Kidney tubule cell (primary cell): ENCODE data around the gene DCAF12.
A peak's percentile ranks its signal among the peaks of the same experiment; 100 is the strongest.
"Not testable (repeated sequence)": the region's sequence is repeated elsewhere in the genome, so short reads cannot be mapped to it uniquely, and the experiment has no call there.

ENCODE experiments used
- DNase-seq: peaks from one replicate; pipeline ENCODE4 v3.0.0-alpha.2; 2018; ENCODE audit warnings: low spot score

DCAF12 gene

DNA sequence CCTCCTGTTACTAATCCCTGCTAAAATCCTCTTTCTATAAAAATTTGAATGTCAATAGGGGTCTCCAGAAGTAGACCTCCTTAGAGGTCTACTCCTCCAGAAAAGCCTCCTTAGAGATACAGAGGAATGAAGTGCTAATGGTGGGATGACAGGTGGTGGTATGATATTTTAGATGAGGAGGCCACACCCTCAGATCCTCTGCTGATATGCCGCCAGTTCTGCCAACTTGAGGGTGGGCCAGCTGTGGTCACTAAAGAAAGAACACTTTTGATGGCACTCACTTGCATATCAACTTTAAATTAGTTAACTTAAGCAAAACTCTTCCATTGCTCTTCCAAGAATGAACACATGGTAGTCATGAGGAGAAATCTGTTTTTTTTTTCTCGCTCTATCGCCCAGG lies 61.0 kb downstream of the DCAF12 start:
- no peak for DNase-seq

DNA sequence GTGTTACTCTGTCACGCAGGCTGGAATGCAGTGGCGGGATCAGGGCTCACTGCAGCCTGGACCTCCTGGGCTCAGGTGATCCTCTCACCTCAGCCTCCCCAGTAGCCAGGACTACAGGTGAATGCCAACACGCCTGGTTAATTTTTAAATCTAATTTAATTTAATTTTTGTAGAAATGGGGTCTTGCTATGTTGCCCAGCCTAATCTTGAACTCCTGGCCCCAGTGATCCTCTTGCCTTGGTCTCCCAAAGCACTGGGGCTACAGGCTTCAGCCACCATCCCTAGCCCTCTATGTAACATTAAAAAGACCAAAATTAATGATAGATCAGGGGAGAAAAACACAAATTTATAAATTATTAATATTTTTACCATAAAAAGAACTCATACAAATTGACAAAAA lies 66.5 kb downstream of the DCAF12 start:
- no peak for DNase-seq

DNA sequence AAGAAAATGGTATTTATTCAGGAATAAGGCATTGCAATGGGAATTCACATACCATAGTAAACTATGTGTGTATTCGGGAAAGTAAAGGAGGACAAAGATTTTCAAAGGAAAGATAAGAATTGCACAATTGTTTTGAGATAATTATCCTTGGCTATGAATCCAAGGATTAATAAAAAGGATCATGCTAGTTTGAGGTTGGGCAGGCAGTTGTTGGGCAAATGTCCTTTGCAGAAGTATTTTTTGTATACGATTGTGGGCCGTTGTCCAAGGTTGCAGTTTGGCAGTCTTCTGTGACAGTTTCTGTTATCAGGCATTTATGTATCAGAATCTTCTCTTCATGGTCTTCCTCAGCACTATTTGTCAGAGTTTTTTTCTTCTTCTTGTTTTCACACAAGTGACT lies 67.2 kb downstream of the DCAF12 start:
- no peak for DNase-seq

DNA sequence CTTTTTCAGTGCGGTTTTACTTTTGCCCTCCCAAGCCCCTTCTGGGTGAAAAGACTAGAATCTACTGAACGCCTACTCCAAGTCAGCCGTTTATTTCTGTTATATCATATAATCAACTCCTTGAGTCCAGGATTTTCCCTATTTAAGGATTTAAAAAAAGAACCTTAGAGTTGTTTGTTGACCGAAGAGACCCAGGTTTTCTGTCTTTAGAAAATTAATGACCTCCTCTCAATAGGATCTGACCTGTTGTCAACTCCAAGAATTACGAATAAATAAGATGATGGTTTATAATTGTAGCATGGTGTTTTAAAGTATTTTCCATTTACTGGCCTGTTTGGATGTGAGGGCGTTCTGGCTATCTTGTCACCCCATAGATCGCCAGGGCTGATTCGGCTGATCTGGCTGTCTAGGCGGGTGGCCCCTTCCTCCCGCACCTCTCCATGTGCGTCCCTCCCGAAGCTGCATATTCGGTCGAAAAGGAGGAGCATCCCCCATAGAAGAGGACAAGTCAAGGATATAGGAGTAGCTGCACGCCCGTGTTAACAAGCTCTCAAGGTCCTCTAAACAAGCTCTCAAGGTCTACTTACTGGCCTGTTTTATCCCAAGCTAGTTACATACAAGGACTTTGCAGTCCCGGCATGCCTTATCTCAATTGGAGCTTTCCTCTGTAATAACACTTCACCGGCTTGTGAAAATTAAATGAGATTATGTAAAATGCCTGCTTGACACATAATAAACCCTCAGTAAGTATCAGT lies 76.7 kb downstream of the DCAF12 start:
- DNase-seq, result no peak

DNA sequence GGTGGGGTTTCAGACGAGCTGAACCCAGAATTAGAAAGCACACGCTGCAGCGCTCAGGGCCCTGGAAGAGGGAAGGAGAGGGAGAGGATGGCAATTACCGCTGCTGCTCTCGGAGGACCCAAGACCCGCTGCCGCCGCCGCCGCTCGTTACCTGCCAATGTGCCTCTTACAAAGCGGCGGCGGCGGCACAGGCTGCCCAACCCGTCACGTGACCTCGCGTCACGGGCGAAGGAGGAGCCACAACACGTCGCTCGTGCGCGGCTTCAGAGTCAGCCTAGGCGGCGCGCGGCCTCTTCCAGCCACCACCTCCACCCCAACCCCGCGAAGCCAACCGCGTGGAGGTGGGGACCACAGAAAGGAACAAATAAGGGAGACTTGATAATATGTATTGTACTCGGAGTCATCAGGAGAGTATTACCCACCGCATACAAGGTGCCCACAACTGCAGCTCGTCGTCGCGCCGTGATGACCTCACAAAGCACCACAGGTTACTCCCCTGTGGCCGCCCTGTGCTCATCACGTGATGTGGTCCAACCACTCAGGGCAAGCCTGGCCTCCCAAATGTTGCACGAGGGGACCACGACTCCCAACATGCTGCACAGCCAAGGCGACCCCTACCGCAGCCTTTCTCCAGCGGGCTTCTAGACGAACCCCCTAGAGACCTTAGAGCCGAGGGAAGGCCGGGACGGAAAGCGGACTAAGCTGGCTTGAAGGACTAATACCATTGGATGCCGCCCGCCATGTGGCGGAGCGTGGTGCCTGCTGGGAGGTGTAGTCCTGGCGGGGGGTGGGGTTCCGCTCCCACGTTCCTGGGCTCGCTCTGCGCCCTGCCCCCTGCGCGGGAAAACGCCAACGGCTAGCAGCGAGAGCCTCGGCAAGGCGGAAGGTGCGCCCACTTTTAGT lies 77.5 kb downstream of the DCAF12 start, which contains the start of gene UBAP2:
TSS of gene UBAP2 (minus strand) at position 161 of the 903 bp plus-strand sequence. CDS start 31,739 bp downstream, outside the sequence.
- peak; percentile 97 for DNase-seq

DNA sequence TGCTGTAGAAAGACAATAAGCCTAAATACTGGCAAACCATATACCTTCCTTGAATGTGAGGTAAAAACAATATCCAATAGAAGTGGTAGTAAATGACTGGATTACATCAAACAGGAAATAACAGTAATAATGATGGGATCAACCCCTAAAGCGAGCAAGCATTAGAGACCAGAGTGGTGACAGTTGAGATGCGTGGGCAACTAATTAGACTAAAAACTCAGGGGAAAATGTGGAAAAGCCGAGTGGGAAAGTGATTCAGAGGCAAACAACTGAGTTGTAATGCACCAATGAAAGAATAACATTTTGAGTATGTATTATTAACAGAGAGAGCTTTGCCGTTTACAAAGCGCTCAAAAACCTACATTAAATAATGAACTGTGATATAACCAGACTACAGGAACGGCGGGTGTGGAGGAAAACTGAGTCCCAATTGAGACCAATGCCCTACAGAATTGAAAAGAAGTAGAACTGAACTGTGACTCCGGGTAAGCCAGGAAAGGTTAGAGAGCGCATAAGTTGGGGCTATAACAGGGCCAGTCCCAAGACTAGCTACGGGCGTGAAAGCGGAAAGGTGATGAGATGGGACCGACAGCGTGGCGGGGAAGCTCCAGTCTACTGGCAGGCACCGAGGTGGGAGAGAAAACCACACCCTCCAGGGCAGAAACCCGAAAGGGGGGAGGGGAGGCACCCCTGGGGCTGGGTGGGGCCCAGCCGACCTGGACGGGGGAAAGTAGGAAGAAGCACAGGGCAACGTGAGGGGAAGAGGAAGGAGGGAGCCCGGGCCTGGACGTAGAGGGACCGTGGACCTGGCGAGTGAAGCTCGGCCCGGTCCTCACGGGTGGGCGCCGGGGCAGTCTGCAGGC lies 78.4 kb downstream of the DCAF12 start:
- DNase-seq, result peak; percentile 64

DNA sequence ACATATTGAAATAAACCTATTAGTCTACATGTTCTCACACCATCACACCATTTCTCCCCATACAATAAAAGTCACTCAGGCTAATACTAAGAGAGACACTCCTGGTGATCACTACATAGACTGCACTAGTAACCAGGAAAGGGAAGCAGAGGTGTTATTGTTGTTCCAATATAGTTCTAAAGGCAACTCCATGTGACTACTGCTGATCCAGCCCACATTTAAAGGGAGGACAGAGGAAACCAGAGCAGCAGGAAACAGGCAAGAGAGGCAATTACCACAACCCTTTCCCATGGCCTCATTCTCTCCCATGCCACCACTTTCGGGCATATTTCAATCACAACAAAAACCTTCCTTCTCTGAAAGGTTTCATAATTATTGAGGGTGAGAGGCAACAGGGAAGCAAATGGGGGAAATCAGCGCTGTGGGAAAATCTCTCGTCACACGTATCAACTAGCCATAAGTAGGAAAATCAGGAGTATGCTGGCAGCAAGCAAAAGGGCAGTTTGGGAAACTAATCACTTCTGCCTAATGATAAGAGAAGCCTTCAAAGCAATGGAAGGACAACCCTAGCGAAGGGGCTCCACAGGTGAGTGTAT lies 79.6 kb downstream of the DCAF12 start:
- peak; percentile 48 for DNase-seq

DNA sequence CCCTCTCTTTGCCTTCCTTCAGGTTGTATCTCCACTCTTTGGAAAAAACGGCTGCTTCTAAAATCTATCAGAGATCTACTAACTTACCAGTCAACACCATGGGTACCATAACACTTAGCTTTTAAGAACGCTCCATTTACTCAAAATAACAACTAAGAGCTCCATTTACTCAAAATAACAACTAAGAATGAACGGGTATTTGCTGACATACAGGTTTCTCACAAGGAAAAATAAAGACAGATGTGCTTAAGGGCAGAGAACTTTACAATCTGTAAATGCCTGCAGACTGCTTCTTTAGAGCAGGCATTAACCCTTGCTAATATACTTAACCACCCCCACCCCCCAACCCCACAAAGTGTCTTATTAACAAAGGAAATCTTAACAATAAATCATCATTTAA lies 80.6 kb downstream of the DCAF12 start:
- DNase-seq, result no peak

DNA sequence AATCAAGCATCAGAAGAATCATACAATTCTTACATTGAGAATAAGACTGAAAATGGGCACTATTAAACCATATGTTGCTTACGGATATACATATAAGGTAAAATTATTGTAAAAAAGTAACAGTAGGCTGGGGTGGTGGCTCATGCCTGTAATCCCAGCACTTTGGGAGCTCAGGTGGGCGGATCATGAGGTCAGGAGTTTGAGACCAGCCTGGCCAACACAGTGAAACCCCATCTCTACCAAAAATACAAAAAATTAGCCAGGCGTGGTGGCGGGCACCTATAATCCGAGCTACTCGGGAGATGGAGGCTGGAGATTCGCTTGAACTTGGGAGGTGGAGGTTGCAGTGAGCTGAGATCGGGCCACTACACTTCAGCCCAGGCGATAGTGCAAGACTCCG lies 84.4 kb downstream of the DCAF12 start:
- not testable (repeated sequence) for DNase-seq

DNA sequence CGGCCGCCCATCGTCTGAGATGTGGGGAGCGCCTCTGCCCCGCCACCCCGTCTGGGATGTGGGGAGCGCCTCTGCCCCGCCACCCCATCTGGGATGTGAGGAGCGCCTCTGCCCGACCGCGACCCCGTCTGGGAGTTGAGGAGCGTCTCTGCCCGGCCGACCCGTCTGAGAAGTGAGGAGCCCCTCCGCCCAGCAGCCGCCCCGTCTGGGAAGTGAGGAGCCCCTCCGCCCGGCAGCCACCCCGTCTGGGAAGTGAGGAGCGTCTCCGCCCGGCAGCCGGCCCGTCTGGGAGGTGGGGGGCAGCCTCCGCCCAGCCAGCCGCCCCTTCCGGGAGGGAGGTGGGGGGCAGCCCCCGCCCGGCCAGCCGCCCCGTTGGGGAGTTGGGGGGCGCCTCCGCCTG lies 87.6 kb downstream of the DCAF12 start:
- DNase-seq, result not testable (repeated sequence)

DNA sequence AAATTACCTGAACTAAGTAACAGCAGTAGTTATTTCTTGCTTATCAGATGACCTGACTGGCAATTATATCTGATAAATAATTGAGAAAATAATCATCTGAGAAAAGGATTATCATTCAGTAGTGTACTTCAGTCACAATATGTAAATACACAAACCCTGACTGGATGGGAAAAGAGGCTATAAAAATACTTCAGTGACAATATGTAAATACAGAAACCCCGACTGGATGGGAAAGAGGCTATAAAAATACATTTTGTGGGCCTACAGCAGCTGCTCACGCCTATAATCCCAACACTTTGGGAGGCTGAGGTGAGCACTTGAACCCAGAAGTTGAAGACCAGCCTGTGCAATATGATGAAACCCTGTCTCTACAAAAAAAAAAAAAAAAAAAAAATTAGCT lies 88.9 kb downstream of the DCAF12 start:
- DNase-seq, result no peak

DNA sequence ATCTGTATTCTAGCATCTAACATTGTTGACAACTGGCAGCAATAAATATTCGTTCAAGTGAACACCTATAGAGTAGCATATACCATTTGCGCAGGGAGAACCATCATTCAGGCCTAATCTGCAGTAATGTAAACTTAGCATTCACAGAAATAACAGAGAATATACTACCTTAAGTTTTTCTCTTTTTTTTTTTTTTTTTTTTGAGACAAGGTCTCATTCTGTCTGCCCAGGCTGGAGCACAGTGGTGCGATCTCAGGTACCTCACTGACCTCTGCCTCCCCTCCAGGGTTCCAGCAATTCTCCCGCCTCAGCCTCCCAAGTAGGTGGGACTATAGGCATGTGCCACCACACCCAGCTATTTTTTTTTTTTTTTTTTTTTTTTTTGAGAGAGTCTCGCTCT lies 89.9 kb downstream of the DCAF12 start:
- no peak for DNase-seq
